Medulla oblongata (tissue), 1 donor: ENCODE data around the gene SMPD3.

Source experiments
- DNase-seq: peaks from one replicate; pipeline ENCODE4 v3.0.0-alpha.2; 2015; ENCODE audit errors: extremely low spot score

The SMPD3 gene

GRCh38 chr16:68472581-68472980, 24.3 kb upstream of the SMPD3 start:
- no peak for DNase-seq

DNA sequence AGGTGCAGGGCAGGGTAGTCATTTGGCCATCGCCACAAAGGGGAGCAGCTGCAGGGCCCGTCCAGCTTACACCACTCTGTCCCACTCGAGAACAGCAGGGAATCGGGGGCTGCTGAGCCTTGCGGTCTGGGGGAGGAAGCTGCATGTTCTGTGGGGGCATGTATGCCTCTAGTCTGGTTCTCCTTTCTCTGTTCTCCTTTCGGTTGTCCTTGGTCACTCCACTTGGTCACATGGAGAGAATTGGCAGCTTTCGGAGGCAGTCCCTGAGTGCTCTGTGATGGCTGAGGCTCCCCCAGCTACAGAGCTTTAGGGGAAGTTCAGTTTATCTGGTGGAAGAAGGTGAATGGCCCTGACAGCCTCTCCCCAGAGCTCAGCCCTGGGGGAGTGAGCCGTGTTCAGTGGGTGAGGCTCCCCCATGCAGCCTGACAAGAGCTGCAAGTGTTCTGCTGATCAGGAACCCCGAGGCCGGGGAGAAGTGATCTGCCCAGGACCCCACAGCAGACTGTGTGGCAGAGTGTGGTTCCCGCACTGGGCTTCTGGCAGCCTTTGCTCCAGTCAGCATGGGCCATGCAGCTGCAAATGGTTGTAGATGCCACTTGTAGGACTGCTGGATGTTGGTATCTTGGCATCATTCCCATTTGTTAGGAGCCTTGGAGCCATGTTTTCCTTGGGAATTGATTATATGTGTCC, 22.3 kb upstream of the SMPD3 start:
- DNase-seq: peak; percentile 91

GRCh38 chr16:68469796-68470460, 21.6 kb upstream of the SMPD3 start:
- DNase-seq: peak; percentile 53

GRCh38 chr16:68468842-68469241, 20.5 kb upstream of the SMPD3 start:
- DNase-seq: no peak

GRCh38 chr16:68466174-68466573, 17.9 kb upstream of the SMPD3 start:
- no peak for DNase-seq

GRCh38 chr16:68463904-68464303, 15.6 kb upstream of the SMPD3 start:
- DNase-seq: no peak

DNA sequence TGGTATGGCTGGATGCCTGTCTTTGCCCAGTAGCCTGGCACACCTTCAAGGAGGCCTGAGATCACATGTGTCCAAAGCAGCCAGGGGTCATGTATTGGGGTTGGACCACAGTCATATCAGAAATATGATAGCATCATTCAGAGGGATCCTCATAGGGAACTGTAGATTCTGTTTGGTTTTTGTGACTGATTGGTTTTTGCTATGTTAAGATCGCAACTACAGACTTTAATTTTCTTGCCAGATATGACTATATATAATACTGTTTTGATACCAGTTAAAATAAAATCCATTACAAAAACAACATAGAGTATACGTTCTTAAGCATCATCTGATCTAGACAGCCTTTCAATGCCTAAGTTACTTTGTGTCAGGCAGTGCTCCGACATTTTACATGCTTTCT, 11.8 kb upstream of the SMPD3 start:
- DNase-seq: no peak

DNA sequence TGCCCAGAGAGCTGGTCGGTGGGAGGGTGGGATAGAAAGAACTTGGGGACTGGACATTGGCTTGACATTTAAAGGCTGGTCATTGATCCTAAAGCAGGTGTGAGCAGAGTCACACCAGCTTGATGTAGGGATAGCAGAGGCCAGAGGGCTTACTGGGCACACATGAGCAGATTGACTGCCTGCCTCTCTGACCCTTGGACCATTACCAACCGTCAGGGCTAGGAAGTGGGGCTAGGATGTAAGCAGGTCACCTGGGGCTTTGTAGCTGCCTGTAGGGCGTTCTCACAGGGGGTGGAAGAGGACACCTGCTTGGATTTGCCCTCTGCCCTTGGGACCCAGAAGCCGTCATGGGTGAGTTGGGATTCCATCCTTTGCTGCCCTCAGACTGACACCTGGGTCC, 11.1 kb upstream of the SMPD3 start:
- no peak for DNase-seq

DNA sequence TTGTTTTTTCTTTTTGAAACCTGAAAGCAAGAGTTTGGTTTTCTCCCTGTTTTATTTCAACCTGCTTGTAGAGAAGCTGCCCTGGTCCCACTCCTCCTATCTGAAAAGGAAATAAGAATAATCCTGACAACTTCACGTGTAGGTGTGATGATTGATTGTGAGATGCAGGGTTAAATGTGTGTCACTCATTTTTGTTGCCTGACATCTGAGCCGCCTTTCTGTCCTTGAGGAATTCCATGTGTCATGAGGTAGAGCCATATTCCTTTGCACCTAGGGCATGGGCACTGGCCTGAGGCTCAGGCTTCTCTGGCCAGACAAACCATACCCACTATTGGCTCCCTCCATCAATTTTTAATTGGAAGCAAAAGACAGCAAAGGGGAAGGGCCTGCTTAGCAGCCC, 10.2 kb upstream of the SMPD3 start:
- no peak for DNase-seq

GRCh38 chr16:68458101-68458500, 9.8 kb upstream of the SMPD3 start:
- DNase-seq: no peak

- DNase-seq: no peak
Measured at GRCh38 chr16:68455631-68456030, 7.3 kb upstream of the SMPD3 start.

GRCh38 chr16:68454920-68455435, 6.7 kb upstream of the SMPD3 start:
- DNase-seq: no peak

DNA sequence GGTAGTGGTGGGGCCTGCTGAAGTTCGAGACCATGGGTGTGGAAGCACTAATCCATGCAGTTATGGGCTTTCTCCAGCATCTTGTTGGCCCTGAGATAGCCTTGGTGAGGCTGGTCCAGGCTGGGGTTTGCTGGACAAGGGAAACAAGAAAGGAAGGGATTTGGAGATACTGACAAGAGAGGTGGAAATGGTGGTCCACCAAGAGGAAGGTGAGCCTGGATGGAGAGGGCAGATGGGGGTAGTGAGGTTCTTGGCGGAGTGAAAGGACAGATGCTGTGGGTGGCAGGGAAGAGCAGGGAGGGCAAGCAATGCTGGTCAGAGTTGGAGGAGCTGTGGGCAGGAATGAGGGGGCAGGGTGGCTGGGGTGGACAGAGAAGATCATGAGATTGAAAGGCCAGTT, 5.5 kb upstream of the SMPD3 start:
- no peak for DNase-seq

GRCh38 chr16:68452176-68452575, 3.9 kb upstream of the SMPD3 start:
- no peak for DNase-seq

GRCh38 chr16:68451676-68452075, 3.4 kb upstream of the SMPD3 start:
- DNase-seq: no peak

DNA sequence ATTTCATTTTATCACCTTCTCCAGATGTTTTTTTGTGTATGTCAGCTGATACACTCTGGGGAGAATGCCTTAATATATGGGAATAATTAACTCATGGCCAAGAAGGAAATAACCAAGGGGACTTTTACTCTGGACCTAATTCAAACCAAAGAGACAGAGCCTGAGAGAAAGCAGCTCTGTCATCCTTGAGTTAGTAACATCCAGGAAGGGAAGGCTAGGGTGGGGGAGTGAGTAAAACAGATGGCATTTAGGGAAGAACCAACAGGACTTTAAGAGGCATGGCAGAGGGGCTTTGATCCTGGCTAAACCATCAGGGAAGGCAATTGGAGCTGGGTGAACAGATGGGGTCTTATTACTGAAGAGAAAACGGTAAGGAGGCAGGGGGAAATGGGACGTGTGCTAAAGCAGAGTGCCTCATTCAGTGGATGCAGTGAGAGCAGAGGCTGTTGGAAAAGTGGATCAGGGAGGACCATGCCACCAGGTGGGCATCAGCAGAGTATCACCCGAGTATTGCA, 2.5 kb upstream of the SMPD3 start:
- no peak for DNase-seq

DNA sequence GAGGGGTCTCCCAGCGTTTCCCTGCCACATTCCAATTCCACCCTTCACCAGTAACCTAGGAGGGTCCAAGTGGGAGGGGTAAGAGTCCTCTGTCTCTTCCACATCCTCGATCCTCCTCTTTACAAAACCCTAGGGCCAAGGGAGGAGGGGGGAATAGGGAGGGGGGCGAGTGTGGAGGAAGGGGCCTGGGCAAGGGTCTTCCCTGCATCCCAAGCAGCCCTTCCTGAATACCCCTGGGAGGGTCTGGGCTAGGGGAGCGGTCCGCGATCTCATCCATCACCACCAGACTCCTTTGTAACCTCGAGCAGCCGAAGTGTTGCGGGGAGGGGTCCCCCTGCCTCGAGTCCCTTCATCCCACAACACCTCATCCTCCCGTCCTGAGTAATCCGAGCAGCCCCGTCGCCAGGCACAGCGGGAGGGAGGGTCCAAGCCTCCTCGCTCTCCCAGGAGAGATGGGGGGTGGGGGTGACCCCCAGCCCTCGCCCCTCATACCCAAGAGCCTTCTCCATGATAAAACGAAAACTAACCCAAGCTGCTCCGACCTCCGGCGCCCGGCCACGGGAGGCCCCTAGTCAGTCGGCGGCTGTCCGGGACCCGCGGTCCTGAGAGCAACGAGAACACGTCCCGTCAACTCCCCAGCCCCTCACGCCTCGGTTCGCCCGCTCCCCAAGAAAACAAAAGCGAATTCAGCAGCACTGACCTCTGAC, 502 bp downstream of the SMPD3 start:
- DNase-seq: no peak

DNA sequence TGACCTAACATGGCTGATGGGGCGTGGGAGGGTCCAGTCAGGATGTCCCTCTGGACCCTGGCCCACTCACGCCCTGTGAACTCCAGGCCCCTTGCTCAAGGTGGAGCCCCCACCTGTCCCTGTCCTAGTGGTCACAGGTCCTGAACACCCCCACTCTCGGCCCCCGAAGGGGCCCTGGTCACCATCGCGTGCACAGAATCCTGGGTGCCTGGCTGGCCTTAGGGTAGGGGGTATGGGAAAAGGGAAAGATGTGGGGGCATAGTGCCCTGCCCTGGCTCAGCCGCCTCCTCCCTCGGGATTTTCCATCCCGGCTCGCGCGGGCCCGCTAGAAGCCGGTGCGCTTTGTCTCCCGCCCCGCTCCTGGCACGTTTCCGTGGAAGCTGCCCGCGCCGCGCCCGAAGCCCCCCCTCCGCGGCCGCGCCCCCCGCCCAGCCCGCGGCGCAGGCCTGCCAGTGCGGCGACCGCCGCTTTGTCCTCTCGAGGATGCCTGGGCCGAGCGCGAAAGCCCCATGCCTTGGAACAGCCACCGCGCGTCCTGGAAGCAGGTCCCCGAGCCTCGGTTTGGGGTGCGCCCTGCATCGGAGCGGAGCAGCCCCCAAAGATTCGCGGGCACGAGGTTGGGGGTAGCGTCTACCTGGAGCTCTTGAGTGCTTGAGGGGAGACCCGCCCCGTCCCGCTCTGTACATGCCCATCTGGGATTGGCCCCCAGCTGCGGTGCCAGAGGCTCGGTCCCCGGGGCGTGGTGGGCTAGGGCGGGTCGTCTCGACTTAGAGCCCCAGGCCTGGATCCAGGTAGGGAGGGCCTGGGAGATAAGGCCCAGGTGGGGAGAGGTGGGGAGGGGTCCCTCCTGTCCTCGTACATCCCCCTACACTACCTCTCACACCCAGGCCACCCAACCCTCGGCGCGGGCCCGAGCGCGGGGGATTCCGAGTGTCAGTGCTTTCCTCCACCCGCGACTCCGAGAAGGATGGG, 1.3 kb downstream of the SMPD3 start:
- no peak for DNase-seq

- peak; percentile 74 for DNase-seq
Measured at GRCh38 chr16:68445458-68445857, 2.9 kb downstream of the SMPD3 start.

- no peak for DNase-seq
Measured at GRCh38 chr16:68444056-68444657, 4.2 kb downstream of the SMPD3 start.

DNA sequence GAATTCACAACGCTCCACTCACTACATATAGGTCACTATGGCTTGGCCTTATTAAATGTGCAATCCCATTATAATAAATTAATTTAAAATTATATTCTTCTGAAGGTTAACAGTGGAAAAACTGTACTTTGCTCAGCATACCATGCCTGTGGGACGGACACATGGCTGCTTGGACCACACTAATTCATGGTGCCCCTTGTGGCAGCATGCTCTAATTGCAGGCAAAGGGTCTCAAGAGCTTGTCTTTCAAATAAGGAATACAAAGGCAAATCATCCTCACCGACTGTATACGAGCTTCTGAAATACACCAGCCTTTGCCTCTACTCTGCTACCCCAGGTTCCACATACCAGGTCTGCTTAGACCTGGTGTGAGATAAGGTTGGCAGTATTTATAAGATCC, 11.7 kb downstream of the SMPD3 start:
- no peak for DNase-seq
